IMR-90 (cell line): ENCODE measurements around the gene CCDC28B. TPM values are rescaled to one million over a fixed set of nuclear protein-coding genes. Genes with fewer than 3 reads are reported as not detected.

ENCODE experiments used
- ATAC-seq: fragments of 200-7000 bp; cut with Tn5 transposase; 2 replicates; pipeline ENCODE4 v1.9.1; 2020; ENCODE audit warnings: low read depth, mild to moderate bottlenecking, moderate library complexity
- BruUV-seq: library from RNA; stranded (reverse); fragments of 400-500 nt; replicated peaks from 2 replicates; lab custom pipeline; 2021; lab: Mats Ljungman, UMichigan
- CTCF ChIA-PET: fragments of 300-600 bp; formaldehyde crosslinking; extraction: SDS; loops from one replicate; lab custom pipeline; 2021; ENCODE audit warnings: antibody characterized with exemption; lab: Yijun Ruan, JAX
- POLR2A ChIA-PET: fragments of 300-600 bp; sonication (Branson Sonifier 250); formaldehyde crosslinking; loops from one replicate; lab custom pipeline; 2022; ENCODE audit warnings: antibody characterized with exemption; ENCODE audit not compliant: unreplicated experiment; lab: Charles Lee
- DNase-seq: peaks from one replicate; pipeline ENCODE4 v3.0.0; 2013
- H2AFZ ChIP-seq: replicated peaks from 2 replicates; pipeline ENCODE3; 2013; ENCODE audit warnings: low read length, mild to moderate bottlenecking; ENCODE audit not compliant: poor library complexity
- H2AK5ac ChIP-seq: 2 replicates; pipeline ENCODE4 v1.6.1; 2013; ENCODE audit warnings: low read depth, low read length, inconsistent platforms
- H2AK9ac ChIP-seq: replicated peaks from 2 replicates; pipeline ENCODE3; 2013; ENCODE audit warnings: mild to moderate bottlenecking, low read depth, low read length, moderate library complexity; ENCODE audit not compliant: poor library complexity
- H2BK120ac ChIP-seq: 2 replicates; pipeline ENCODE4 v1.6.1; 2013; ENCODE audit warnings: low read depth, low read length, inconsistent platforms
- H2BK15ac ChIP-seq: 3 replicates; pipeline ENCODE4 v1.6.1; 2013; ENCODE audit warnings: low read depth, low read length, inconsistent platforms
- H2BK20ac ChIP-seq: 2 replicates; pipeline ENCODE4 v1.6.1; 2013; ENCODE audit warnings: low read depth, mild to moderate bottlenecking, inconsistent platforms, low read length, moderate library complexity
- H2BK5ac ChIP-seq: 2 replicates; pipeline ENCODE4 v1.6.1; 2013; ENCODE audit warnings: mild to moderate bottlenecking, low read depth, low read length, inconsistent platforms; ENCODE audit not compliant: poor library complexity, severe bottlenecking
- H3K14ac ChIP-seq: replicated peaks from 2 replicates; pipeline ENCODE4 v1.6.1; 2013; ENCODE audit warnings: low read depth, low read length, inconsistent platforms
- H3K18ac ChIP-seq: 2 replicates; pipeline ENCODE4 v1.6.1; 2013; ENCODE audit warnings: low read depth, low read length, control low read depth
- H3K23ac ChIP-seq: 2 replicates; pipeline ENCODE4 v1.6.1; 2013; ENCODE audit warnings: low read depth, low read length, inconsistent platforms
- H3K27ac ChIP-seq: 2 replicates; pipeline ENCODE4 v1.5.1; 2013; ENCODE audit warnings: mild to moderate bottlenecking, control low read depth, low read length; ENCODE audit not compliant: insufficient read depth
- H3K27me3 ChIP-seq: 2 replicates; pipeline ENCODE4 v1.6.1; 2013; ENCODE audit warnings: low read length; ENCODE audit not compliant: control insufficient read depth, insufficient read depth
- H3K36me3 ChIP-seq: 2 replicates; pipeline ENCODE4 v1.6.1; 2013; ENCODE audit warnings: low read length, mixed read lengths; ENCODE audit not compliant: control insufficient read depth, insufficient read depth
- H3K4ac ChIP-seq: 2 replicates; pipeline ENCODE4 v1.6.1; 2013; ENCODE audit warnings: low read depth, low read length, inconsistent platforms
- H3K4me1 ChIP-seq: 2 replicates; pipeline ENCODE4 v1.6.1; 2013; ENCODE audit warnings: low read length, mixed read lengths; ENCODE audit not compliant: control insufficient read depth, insufficient read depth
- H3K4me2 ChIP-seq: 2 replicates; pipeline ENCODE4 v1.6.1; 2013; ENCODE audit warnings: low read depth, mild to moderate bottlenecking, control low read depth, low read length, moderate library complexity
- H3K4me3 ChIP-seq: 2 replicates; pipeline ENCODE4 v1.5.1; 2013; ENCODE audit warnings: low read depth, mild to moderate bottlenecking, control low read depth, low read length, moderate library complexity; ENCODE audit not compliant: insufficient read depth
- H3K56ac ChIP-seq: 2 replicates; pipeline ENCODE4 v1.6.1; 2013; ENCODE audit warnings: low read length, inconsistent platforms; ENCODE audit not compliant: insufficient read depth; ENCODE audit errors: extremely low read depth
- H3K79me1 ChIP-seq, 2 experiments: 2 replicates each; pipeline ENCODE4 v1.6.1; 2013; ENCODE audit warnings: low read length in 2 of 2, inconsistent platforms in 1 of 2, low read depth in 1 of 2
- H3K9ac ChIP-seq: 2 replicates; pipeline ENCODE4 v1.6.1; 2013; ENCODE audit warnings: low read depth, low read length, control low read depth
- H3K9me1 ChIP-seq: 2 replicates; pipeline ENCODE4 v1.6.1; 2013; ENCODE audit warnings: low read length, inconsistent platforms; ENCODE audit not compliant: insufficient read depth
- H3K9me3 ChIP-seq: 2 replicates; pipeline ENCODE4 v1.6.1; 2013; ENCODE audit warnings: low read length; ENCODE audit not compliant: control insufficient read depth, insufficient read depth
- H4K20me1 ChIP-seq: 2 replicates; pipeline ENCODE4 v1.6.1; 2013; ENCODE audit warnings: low read length, inconsistent platforms; ENCODE audit not compliant: insufficient read depth
- H4K5ac ChIP-seq: 2 replicates; pipeline ENCODE4 v1.6.1; 2013; ENCODE audit warnings: mild to moderate bottlenecking, low read depth, low read length, control low read depth
- H4K8ac ChIP-seq, 2 experiments: 2 replicates each; pipeline ENCODE4 v1.6.1; 2013; ENCODE audit warnings: low read depth in 2 of 2, low read length in 2 of 2, control low read depth in 1 of 2, inconsistent platforms in 1 of 2
- H4K91ac ChIP-seq: 2 replicates; pipeline ENCODE4 v1.6.1; 2013; ENCODE audit warnings: low read depth, low read length, inconsistent platforms; ENCODE audit not compliant: insufficient read depth
- CEBPB ChIP-seq: IDR thresholded peaks from 2 replicates; pipeline ENCODE4 v1.6.1; 2012; ENCODE audit warnings: low read depth, low read length, improper control_type of control experiment
- CHD1 ChIP-seq: IDR thresholded peaks from 2 replicates; pipeline ENCODE4 v1.6.1; 2012; ENCODE audit warnings: low read depth, low read length, improper control_type of control experiment
- FOS ChIP-seq: fragments of 150-350 bp; IDR thresholded peaks from 2 replicates; pipeline ENCODE4 v1.6.1; 2016; ENCODE audit warnings: low read depth, low read length
- MAFK ChIP-seq: IDR thresholded peaks from 2 replicates; pipeline ENCODE4 v1.6.1; 2012; ENCODE audit warnings: low read depth, low read length, improper control_type of control experiment
- MAZ ChIP-seq: IDR thresholded peaks from 2 replicates; pipeline ENCODE4 v1.6.1; 2012; ENCODE audit warnings: low read depth, mild to moderate bottlenecking, low read length, improper control_type of control experiment, moderate library complexity, borderline replicate concordance
- NFE2L2 ChIP-seq: fragments of 150-350 bp; IDR thresholded peaks from 2 replicates; pipeline ENCODE4 v1.6.1; 2016; ENCODE audit warnings: low read depth, mild to moderate bottlenecking, low read length
- POLR2A ChIP-seq: IDR thresholded peaks from 2 replicates; pipeline ENCODE4 v1.6.1; 2012; ENCODE audit warnings: mild to moderate bottlenecking, low read depth, low read length
- RAD21 ChIP-seq: IDR thresholded peaks from 2 replicates; pipeline ENCODE4 v1.6.1; 2012; ENCODE audit warnings: low read length, improper control_type of control experiment
- RCOR1 ChIP-seq: IDR thresholded peaks from 2 replicates; pipeline ENCODE4 v1.6.1; 2012; ENCODE audit warnings: mild to moderate bottlenecking, low read length, improper control_type of control experiment; ENCODE audit not compliant: insufficient replicate concordance
- RFX5 ChIP-seq: IDR thresholded peaks from 2 replicates; pipeline ENCODE4 v1.8.0; 2012; ENCODE audit warnings: low read depth, mild to moderate bottlenecking, low read length, moderate library complexity
- SMC3 ChIP-seq: fragments of 150-350 bp; IDR thresholded peaks from 2 replicates; pipeline ENCODE4 v1.6.1; 2016; ENCODE audit warnings: low read depth, mild to moderate bottlenecking, antibody characterized with exemption, low read length, moderate library complexity
- WGBS, 2 experiments: methylation state at CpG; one replicate each; pipeline versions ENCODE4 v1.1.5 to v1.1.7; 2013; ENCODE audit warnings: missing lambda C conversion rate in 2 of 2; ENCODE audit not compliant: insufficient read length in 1 of 2; ENCODE audit errors: extremely low coverage in 2 of 2; 5-methylcytosine and 5-hydroxymethylcytosine counted together
- dilution Hi-C: fragments of 300-500 bp; cut with HindIII; formaldehyde crosslinking; loops from one replicate; pipeline ENCODE4 v1.14.3; 2018; ENCODE audit warnings: low sequenced_read_pairs; ENCODE audit not compliant: unreplicated experiment
- in situ Hi-C: fragments of 300-500 bp; cut with MboI; formaldehyde crosslinking; loops from 3 replicates; pipeline ENCODE4 v1.14.3; 2019; ENCODE audit warnings: low sequenced_read_pairs, inconsistent platforms, mixed read lengths
- intact Hi-C: fragments of 100-400 bp; cut with micrococcal nuclease; formaldehyde crosslinking; loops from 2 replicates; pipeline ENCODE4 v1.10.0; 2022
- polyA plus RNA-seq, 3 experiments: library from polyadenylated mRNA; depleted of rRNA; stranded (reverse); fragments of >200 nt; gene quantifications; 2 replicates each; pipeline ENCODE4 v1.2.3, GENCODE V29; 2012; ENCODE audit warnings: low replicate concordance in 1 of 3
- total RNA-seq: library from RNA; depleted of rRNA; stranded (reverse); fragments of >200 nt; gene quantifications from 2 replicates; pipeline ENCODE4 v1.2.3, GENCODE V29; 2012
- TF ChIP-seq, protein P1 (sequence below): fragments of 150-350 bp; IDR thresholded peaks from 2 replicates; pipeline ENCODE4 v1.6.1; 2017; ENCODE audit warnings: mild to moderate bottlenecking, antibody characterized with exemption, low read length, low read depth

The CCDC28B gene
- total and polyA plus RNA-seq, 2 of the 4 experiments (the other 2 are of a cell fraction): 17.2 to 18.4 TPM

DNA sequence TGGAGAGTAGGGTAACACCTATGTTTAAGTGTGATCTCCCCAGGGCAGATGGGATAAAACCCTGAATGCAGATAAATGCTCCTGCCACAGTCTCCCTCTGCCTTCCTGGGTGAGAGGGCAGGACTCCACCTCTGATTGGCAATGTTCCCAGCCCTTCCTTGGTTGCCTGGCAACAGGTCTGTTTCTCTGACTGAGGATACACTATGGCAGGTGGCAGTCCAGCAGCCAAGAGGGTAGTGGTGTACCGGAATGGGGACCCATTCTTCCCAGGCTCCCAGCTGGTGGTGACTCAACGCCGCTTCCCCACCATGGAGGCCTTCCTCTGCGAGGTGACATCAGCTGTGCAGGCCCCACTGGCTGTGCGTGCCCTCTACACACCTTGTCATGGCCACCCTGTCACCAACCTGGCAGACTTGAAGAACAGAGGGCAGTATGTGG, 8.5 kb downstream of the CCDC28B start, which contains the start of gene DCDC2B:
DCDC2B (plus strand) TSS at position 199 of the 438 bp plus-strand sequence; CDS start at position 204, 5 bp downstream.
- dilution Hi-C loops: no loop called here
- Histone ChIP-seq H3K56ac (no peak within 1 kb of the TSS), H2AFZ (no peak within 1 kb of the TSS), H3K27me3 (no peaks in the 10 kb centered on the region), H3K4me3 (no peak within 1 kb of the TSS), H2BK15ac (no peak within 1 kb of the TSS), H2BK5ac (no peak within 1 kb of the TSS), H4K8ac (no peak within 1 kb of the TSS), H3K9me3 (no peaks in the 10 kb centered on the region), H2BK20ac (no peak within 1 kb of the TSS), H3K23ac (no peak within 1 kb of the TSS), H4K20me1 (no peaks in the 10 kb centered on the region; the same call in 1 of the 2 replicates), H2AK5ac (no peak within 1 kb of the TSS), H3K4me1 (peaks cover 6% of the 10 kb centered on the region), H3K4ac (no peak within 1 kb of the TSS), H4K91ac (no peak within 1 kb of the TSS), H3K4me2 (no peak within 1 kb of the TSS), H3K27ac (no peak within 1 kb of the TSS), H3K79me1 (peaks cover 11 to 27% of the 10 kb centered on the region in 2 experiments), H3K9ac (no peak within 1 kb of the TSS), H2BK120ac (no peak within 1 kb of the TSS), H4K5ac (no peak within 1 kb of the TSS), H3K36me3 (peaks cover 5% of the 10 kb centered on the region; the same call in 1 of the 2 replicates), H3K14ac (no peak within 1 kb of the TSS), H2AK9ac (no peak within 1 kb of the TSS), H3K18ac (no peak within 1 kb of the TSS), H3K9me1 (peaks cover 6% of the 10 kb centered on the region; the same call in 1 of the 2 replicates)
- ChIA-PET POLR2A (no interaction called here), CTCF (interaction anchor here (0.6 to 1.6 kb wide), 2 partner anchors 100 to 192 kb away, joined by 3 to 6 read pairs; no protein-coding TSS in a partner anchor)
- 83% methylated on average over 1 of the region's 5 CpGs; no CpG with 5 or more reads in 1 of the 2 experiments for WGBS, 2 experiments
- no TSS peak for BruUV-seq
- no peak for TF ChIP-seq CHD1
- no peak for TF ChIP-seq FOS
- TF ChIP-seq SMC3: no peak
- TF ChIP-seq NFE2L2: no peak
- no peak for TF ChIP-seq POLR2A
- no peak for TF ChIP-seq RAD21
- no peak for TF ChIP-seq CEBPB
- TF ChIP-seq, protein P1, sequence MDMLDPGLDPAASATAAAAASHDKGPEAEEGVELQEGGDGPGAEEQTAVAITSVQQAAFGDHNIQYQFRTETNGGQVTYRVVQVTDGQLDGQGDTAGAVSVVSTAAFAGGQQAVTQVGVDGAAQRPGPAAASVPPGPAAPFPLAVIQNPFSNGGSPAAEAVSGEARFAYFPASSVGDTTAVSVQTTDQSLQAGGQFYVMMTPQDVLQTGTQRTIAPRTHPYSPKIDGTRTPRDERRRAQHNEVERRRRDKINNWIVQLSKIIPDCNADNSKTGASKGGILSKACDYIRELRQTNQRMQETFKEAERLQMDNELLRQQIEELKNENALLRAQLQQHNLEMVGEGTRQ: no peak
- TF ChIP-seq RCOR1: no peak
- no peak for TF ChIP-seq MAFK
- no peak for TF ChIP-seq RFX5
- no peak for TF ChIP-seq MAZ
- intact Hi-C loops: no loop called here
- no peak for ATAC-seq
- DNase-seq: peak; percentile 37
- in situ Hi-C loops: no loop called here
